Lower leg skin (tissue), 4 donors: ENCODE measurements around the gene ST3GAL3. TPM values are rescaled to one million over a fixed set of nuclear protein-coding genes. Genes with fewer than 3 reads are reported as not detected.

ENCODE experiments used
- DNase-seq, 2 donors: peaks; one replicate each; pipeline ENCODE4 v3.0.0-alpha.2; 2019; ENCODE audit warnings: low spot score in 2 of 2
- H3K4me3 ChIP-seq: fragments of 200-600 bp; sonication (generic); 2 replicates; pipeline ENCODE4 v1.5.1; 2017; ENCODE audit warnings: mild to moderate bottlenecking, low read depth; ENCODE audit not compliant: poor library complexity, severe bottlenecking
- CTCF ChIP-seq, 3 donors: fragments of 450-650 bp; IDR thresholded peaks; one replicate each; pipeline ENCODE4 v1.5.1; 2016; ENCODE audit warnings: antibody characterized with exemption in 3 of 3, mild to moderate bottlenecking in 3 of 3, moderate library complexity in 2 of 3
- POLR2A ChIP-seq, 2 donors: fragments of 450-650 bp; IDR thresholded peaks; one replicate each; pipeline ENCODE4 v1.6.1; 2016 to 2017; ENCODE audit warnings: antibody characterized with exemption in 2 of 2, mild to moderate bottlenecking in 1 of 2, moderate library complexity in 1 of 2
- WGBS, 2 donors: methylation state at CpG; one replicate each; pipeline ENCODE4 v1.1.5; 2018; 5-methylcytosine and 5-hydroxymethylcytosine counted together
- intact Hi-C: fragments of 100-400 bp; cut with DNase I; formaldehyde crosslinking; loops from one replicate; pipeline ENCODE4 v1.15.0; 2023; ENCODE audit warnings: low total_unique reads
- total RNA-seq, 4 donors: library from RNA; depleted of rRNA; stranded (reverse); fragments of >200 nt; gene quantifications; one replicate each; pipeline ENCODE4 v1.1.0, GENCODE V29; 2016

ST3GAL3 gene
- total RNA-seq, 4 donors from 2014 or later, result 6.9 to 10.5 (median 8.0) TPM

GRCh38 chr1:43874716-43875115 lies 167.4 kb downstream of the ST3GAL3 start:
- TF ChIP-seq POLR2A (IDR thresholded peaks at IDR 0.05) (no peak), CTCF (IDR thresholded peaks at IDR 0.05) (no peak)
- WGBS, 2 donors, result 93 to 94% methylated on average over 3 of the region's 3 CpGs
- DNase-seq, result peak in 1 of 2 donors; percentile 2
- H3K4me3 ChIP-seq, result no peak overlapping the region
- intact Hi-C loops, result no loop called here

DNA sequence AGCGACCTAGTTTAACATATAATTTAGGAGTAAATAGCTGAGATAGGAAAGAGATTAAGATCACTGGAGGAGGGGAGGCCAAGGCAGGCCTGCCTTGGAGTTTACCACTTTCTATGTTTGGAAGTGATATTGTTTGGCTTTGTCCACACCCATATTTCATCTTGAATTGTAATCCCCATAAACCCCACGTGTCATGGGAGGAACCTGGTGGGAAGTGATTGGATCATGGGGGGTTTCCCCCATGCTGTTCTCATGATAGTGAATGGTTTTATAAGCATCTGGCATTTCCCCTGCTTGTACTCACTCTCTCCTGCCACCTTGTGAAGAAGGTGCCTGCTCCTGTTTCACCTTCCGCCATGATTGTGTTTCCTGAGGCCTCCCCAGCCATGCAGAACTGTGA lies 168.0 kb downstream of the ST3GAL3 start:
- peak in 1 of 2 donors; percentile 21 for DNase-seq
- WGBS, 2 donors, result 80 to 84% methylated on average over 3 of the region's 3 CpGs
- H3K4me3 ChIP-seq, result no peak overlapping the region
- no peak for TF ChIP-seq POLR2A (IDR thresholded peaks at IDR 0.05)
- TF ChIP-seq CTCF (IDR thresholded peaks at IDR 0.05), result no peak
- intact Hi-C loops, result no loop called here

GRCh38 chr1:43877101-43877500 lies 169.8 kb downstream of the ST3GAL3 start:
- 91 to 93% methylated on average over 2 of the region's 2 CpGs for WGBS, 2 donors
- TF ChIP-seq CTCF (IDR thresholded peaks at IDR 0.05), result no peak
- no peak for TF ChIP-seq POLR2A (IDR thresholded peaks at IDR 0.05)
- DNase-seq, result peak in 1 of 2 donors; percentile 73
- H3K4me3 ChIP-seq, result no peak overlapping the region
- intact Hi-C loops, result no loop called here

DNA sequence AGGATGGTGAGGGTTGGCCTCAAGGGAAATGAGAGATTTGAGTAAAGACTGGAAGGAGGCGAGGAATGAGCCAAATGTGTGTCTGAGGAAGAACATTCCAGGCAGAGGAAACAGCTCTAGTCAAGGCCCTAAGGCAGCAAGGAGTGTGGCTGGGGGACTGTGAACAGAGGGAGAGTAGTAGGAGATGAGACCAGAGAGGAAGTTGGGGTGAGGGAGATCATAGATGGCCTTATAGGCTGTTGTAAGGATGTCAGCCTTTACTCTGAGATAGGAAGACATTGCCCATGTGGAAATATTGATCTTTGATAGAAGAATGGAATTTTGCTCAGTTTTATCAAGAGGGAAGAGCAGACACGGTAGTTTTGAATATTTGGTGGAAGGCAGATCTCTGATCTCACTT lies 171.1 kb downstream of the ST3GAL3 start:
- intact Hi-C loops, result no loop called here
- no peak for TF ChIP-seq POLR2A (IDR thresholded peaks at IDR 0.05)
- no peak for TF ChIP-seq CTCF (IDR thresholded peaks at IDR 0.05)
- H3K4me3 ChIP-seq, result no peak overlapping the region
- DNase-seq, result peak in 1 of 2 donors; percentile 46
- WGBS, 2 donors, result 90% methylated on average over 2 of the region's 2 CpGs

DNA sequence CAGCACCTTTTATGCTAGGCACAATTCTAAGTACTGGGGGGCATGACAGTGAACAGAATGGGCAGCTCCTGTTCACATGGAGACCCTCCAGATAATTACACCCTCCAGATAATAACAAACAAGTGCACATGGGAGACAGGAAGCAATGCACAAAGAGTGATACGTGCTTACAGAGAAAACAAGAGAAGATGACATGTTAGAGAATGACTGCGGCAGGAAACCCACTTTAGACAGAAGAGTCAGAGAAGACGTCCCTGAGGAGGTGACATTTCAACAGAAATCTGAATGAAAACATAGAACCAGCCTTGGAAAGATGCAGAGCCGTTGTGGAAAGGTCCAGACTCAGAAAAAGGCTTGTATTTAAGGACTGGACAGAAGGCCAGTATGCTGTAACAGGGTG lies 171.5 kb downstream of the ST3GAL3 start:
- 82 to 89% methylated on average over 4 of the region's 4 CpGs for WGBS, 2 donors
- no peak overlapping the region for H3K4me3 ChIP-seq
- intact Hi-C loops, result no loop called here
- TF ChIP-seq CTCF (IDR thresholded peaks at IDR 0.05) (no peak), POLR2A (IDR thresholded peaks at IDR 0.05) (no peak)
- peak in 1 of 2 donors; percentile 23 for DNase-seq

DNA sequence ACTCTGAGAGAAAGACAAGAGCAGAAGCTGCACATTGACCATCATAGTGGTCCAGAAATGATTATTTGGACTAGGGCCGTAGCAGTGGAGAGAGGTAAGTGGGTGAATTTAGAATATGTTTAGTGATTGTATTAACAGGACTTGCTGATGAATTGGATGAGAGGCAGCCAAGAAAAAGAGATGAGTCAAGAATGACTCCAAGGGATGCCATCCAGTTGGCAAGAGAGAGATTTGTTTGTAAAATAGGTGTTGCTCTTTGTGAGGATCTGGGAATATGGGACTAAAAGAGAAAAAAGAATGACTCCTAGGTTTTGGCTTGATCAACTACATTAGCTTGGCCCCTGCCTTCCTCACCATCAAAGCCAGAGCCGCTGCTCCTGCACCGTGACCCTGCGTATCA lies 172.1 kb downstream of the ST3GAL3 start:
- 69 to 72% methylated on average over 4 of the region's 4 CpGs for WGBS, 2 donors
- no peak overlapping the region for H3K4me3 ChIP-seq
- DNase-seq, result peak in 1 of 2 donors; percentile 0
- intact Hi-C loops, result no loop called here
- no peak for TF ChIP-seq POLR2A (IDR thresholded peaks at IDR 0.05)
- TF ChIP-seq CTCF (IDR thresholded peaks at IDR 0.05), result no peak
